Trophoblast cell (in vitro differentiated cells and primary cell): Measurements from ENCODE around the gene GLIS1.

ENCODE experiments used
- DNase-seq, 2 donors: peaks; one replicate each; pipeline ENCODE4 v3.0.0-alpha.2; 2016
- H2AFZ ChIP-seq: 2 replicates; pipeline ENCODE4 v1.6.1; 2013; ENCODE audit warnings: low read length, moderate library complexity, mild to moderate bottlenecking; ENCODE audit not compliant: insufficient read depth, poor library complexity
- H2AK5ac ChIP-seq: 2 replicates; pipeline ENCODE4 v1.6.1; 2013; ENCODE audit warnings: mild to moderate bottlenecking, low read length
- H2BK120ac ChIP-seq: 2 replicates; pipeline ENCODE4 v1.6.1; 2013; ENCODE audit warnings: low read length, mild to moderate bottlenecking, moderate library complexity; ENCODE audit not compliant: insufficient read depth, poor library complexity
- H2BK12ac ChIP-seq: 2 replicates; pipeline ENCODE4 v1.6.1; 2013; ENCODE audit warnings: mild to moderate bottlenecking, low read length, moderate library complexity
- H2BK5ac ChIP-seq: 2 replicates; pipeline ENCODE4 v1.6.1; 2013; ENCODE audit warnings: low read length, low read depth, moderate library complexity, mild to moderate bottlenecking; ENCODE audit not compliant: poor library complexity
- H3K14ac ChIP-seq: 2 replicates; pipeline ENCODE4 v1.6.1; 2013; ENCODE audit warnings: mild to moderate bottlenecking, low read length
- H3K18ac ChIP-seq: 2 replicates; pipeline ENCODE4 v1.6.1; 2013; ENCODE audit warnings: mild to moderate bottlenecking, low read length
- H3K23ac ChIP-seq: 2 replicates; pipeline ENCODE4 v1.6.1; 2013; ENCODE audit warnings: low read length
- H3K27ac ChIP-seq: 2 replicates; pipeline ENCODE4 v1.5.1; 2013; ENCODE audit warnings: low read depth, mild to moderate bottlenecking, inconsistent platforms, low read length, moderate library complexity
- H3K27me3 ChIP-seq: 2 replicates; pipeline ENCODE4 v1.6.1; 2013; ENCODE audit warnings: inconsistent platforms, mild to moderate bottlenecking, low read length, moderate library complexity; ENCODE audit not compliant: insufficient read depth
- H3K36me3 ChIP-seq, 2 experiments: 1 replicate in 1 of 2; 2 replicates in 1 of 2; pipeline ENCODE4 v1.6.1; 2013; ENCODE audit warnings: low read length in 2 of 2, mild to moderate bottlenecking in 2 of 2, moderate library complexity in 1 of 2; ENCODE audit not compliant: insufficient read depth in 2 of 2, control insufficient read depth in 1 of 2
- H3K4ac ChIP-seq: 2 replicates; pipeline ENCODE4 v1.6.1; 2013; ENCODE audit warnings: low read depth, mild to moderate bottlenecking, low read length, moderate library complexity
- H3K4me1 ChIP-seq, 2 experiments: 1 replicate in 1 of 2; 2 replicates in 1 of 2; pipeline ENCODE4 v1.6.1; 2013; ENCODE audit warnings: low read length in 2 of 2, mild to moderate bottlenecking in 2 of 2, moderate library complexity in 1 of 2; ENCODE audit not compliant: insufficient read depth in 2 of 2, control insufficient read depth in 1 of 2
- H3K4me2 ChIP-seq: 2 replicates; pipeline ENCODE4 v1.6.1; 2013; ENCODE audit warnings: inconsistent platforms, mild to moderate bottlenecking, low read length, moderate library complexity
- H3K4me3 ChIP-seq: 2 replicates; pipeline ENCODE4 v1.5.1; 2013; ENCODE audit warnings: mild to moderate bottlenecking, low read depth, low read length, inconsistent platforms
- H3K79me1 ChIP-seq: one replicate; pipeline ENCODE4 v1.6.1; 2013; ENCODE audit warnings: low read length
- H3K79me2 ChIP-seq: 2 replicates; pipeline ENCODE4 v1.6.1; 2013; ENCODE audit warnings: low read length, mild to moderate bottlenecking; ENCODE audit not compliant: control insufficient read depth, insufficient read depth, poor library complexity
- H3K9ac ChIP-seq: 2 replicates; pipeline ENCODE4 v1.6.1; 2013; ENCODE audit warnings: mild to moderate bottlenecking, low read length
- H3K9me3 ChIP-seq: 2 replicates; pipeline ENCODE4 v1.6.1; 2013; ENCODE audit warnings: low read depth, mild to moderate bottlenecking, control low read depth, inconsistent platforms, low read length; ENCODE audit not compliant: insufficient read depth
- H4K12ac ChIP-seq: 2 replicates; pipeline ENCODE4 v1.6.1; 2013; ENCODE audit warnings: low read depth, mild to moderate bottlenecking, low read length, moderate library complexity
- H4K8ac ChIP-seq: 2 replicates; pipeline ENCODE4 v1.6.1; 2013; ENCODE audit warnings: low read depth, mild to moderate bottlenecking, low read length, moderate library complexity
- H4K91ac ChIP-seq: one replicate; pipeline ENCODE4 v1.6.1; 2013; ENCODE audit warnings: low read depth, mild to moderate bottlenecking, low read length, moderate library complexity
- WGBS: extraction: QIAGEN DNeasy Blood & Tissue Kit; methylation state at CpG from one replicate; pipeline ENCODE4 v1.1.7; 2013; ENCODE audit warnings: missing lambda C conversion rate; ENCODE audit not compliant: insufficient read length, insufficient coverage; ENCODE audit errors: extremely low coverage; 5-methylcytosine and 5-hydroxymethylcytosine counted together

Gene GLIS1

DNA sequence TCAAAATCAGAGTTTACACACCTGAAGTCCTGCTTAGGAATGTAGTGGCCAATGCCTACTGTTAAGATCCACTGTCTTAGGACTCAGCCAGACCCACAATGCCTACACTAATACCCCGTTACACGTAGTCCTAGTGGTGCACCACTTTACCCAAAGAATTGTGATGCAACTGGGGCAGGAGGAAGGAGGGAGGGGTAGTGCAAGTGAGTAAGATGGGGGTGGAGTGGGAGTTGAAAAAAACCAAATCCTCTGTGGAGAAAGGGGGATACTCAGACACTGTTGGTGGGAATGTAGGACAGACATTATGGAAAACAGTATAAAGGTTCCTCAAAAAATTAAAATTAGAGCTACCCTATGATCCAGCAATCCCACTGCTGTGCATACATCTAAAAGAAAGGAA is 19.5 kb downstream of the GLIS1 start:
- H3K4me1 ChIP-seq: no peaks in the 10 kb centered on the region
- no peak overlapping the region for H2BK5ac ChIP-seq
- H4K91ac ChIP-seq: no peak overlapping the region
- no peak overlapping the region for H2AFZ ChIP-seq
- H2BK120ac ChIP-seq: no peak overlapping the region
- peaks cover 2% of the 10 kb centered on the region for H3K9me3 ChIP-seq
- no peaks in the 10 kb centered on the region for H3K36me3 ChIP-seq
- no peak overlapping the region for H3K4me3 ChIP-seq
- H3K18ac ChIP-seq: no peak overlapping the region
- no peak overlapping the region for H3K4me2 ChIP-seq
- no peak overlapping the region for H2AK5ac ChIP-seq
- no peak overlapping the region for H3K14ac ChIP-seq
- H4K8ac ChIP-seq: no peak overlapping the region
- H3K4ac ChIP-seq: no peak overlapping the region
- no CpG with 5 or more reads among the region's 2 CpGs for WGBS
- H3K79me2 ChIP-seq: no peaks in the 10 kb centered on the region
- H4K12ac ChIP-seq: no peak overlapping the region
- DNase-seq: no peak
- no peak overlapping the region for H3K9ac ChIP-seq
- H3K27me3 ChIP-seq: no peaks in the 10 kb centered on the region
- no peak overlapping the region for H2BK12ac ChIP-seq
- no peak overlapping the region for H3K27ac ChIP-seq
- no peak overlapping the region for H3K23ac ChIP-seq
- H3K79me1 ChIP-seq: no peaks in the 10 kb centered on the region

DNA sequence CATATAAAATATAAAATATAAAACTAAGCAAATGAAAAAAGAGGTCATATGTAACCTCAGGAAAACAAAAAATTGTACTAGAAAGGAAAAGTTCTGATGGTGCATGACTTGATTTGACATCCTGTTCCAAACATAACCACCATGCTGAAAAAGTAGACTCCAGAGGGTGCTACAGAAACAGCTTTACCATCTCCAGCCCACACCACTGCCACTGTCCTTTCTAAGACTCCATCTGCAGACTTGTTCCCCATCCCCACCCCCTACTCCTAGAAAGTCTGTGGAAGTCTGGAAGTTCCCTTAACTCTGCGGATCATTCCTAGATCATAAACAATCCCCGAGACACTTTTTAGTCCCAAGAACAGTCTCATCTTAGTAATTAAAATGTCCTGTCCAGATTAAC is 20.5 kb downstream of the GLIS1 start:
- no peak for DNase-seq
- WGBS: no CpG with 5 or more reads among the region's 2 CpGs
- H4K12ac ChIP-seq: no peak overlapping the region
- H3K18ac ChIP-seq: no peak overlapping the region
- no peaks in the 10 kb centered on the region for H3K36me3 ChIP-seq
- H3K79me1 ChIP-seq: no peaks in the 10 kb centered on the region
- H2BK5ac ChIP-seq: no peak overlapping the region
- H4K91ac ChIP-seq: no peak overlapping the region
- H2AFZ ChIP-seq: no peak overlapping the region
- H3K79me2 ChIP-seq: no peaks in the 10 kb centered on the region
- H3K4me3 ChIP-seq: no peak overlapping the region
- H3K23ac ChIP-seq: no peak overlapping the region
- no peak overlapping the region for H3K27ac ChIP-seq
- no peak overlapping the region for H2AK5ac ChIP-seq
- no peak overlapping the region for H3K14ac ChIP-seq
- H4K8ac ChIP-seq: no peak overlapping the region
- no peaks in the 10 kb centered on the region for H3K27me3 ChIP-seq
- H3K4ac ChIP-seq: no peak overlapping the region
- H3K9me3 ChIP-seq: no peaks in the 10 kb centered on the region
- H2BK120ac ChIP-seq: no peak overlapping the region
- H3K4me1 ChIP-seq: no peaks in the 10 kb centered on the region
- no peak overlapping the region for H3K4me2 ChIP-seq
- no peak overlapping the region for H2BK12ac ChIP-seq
- no peak overlapping the region for H3K9ac ChIP-seq

DNA sequence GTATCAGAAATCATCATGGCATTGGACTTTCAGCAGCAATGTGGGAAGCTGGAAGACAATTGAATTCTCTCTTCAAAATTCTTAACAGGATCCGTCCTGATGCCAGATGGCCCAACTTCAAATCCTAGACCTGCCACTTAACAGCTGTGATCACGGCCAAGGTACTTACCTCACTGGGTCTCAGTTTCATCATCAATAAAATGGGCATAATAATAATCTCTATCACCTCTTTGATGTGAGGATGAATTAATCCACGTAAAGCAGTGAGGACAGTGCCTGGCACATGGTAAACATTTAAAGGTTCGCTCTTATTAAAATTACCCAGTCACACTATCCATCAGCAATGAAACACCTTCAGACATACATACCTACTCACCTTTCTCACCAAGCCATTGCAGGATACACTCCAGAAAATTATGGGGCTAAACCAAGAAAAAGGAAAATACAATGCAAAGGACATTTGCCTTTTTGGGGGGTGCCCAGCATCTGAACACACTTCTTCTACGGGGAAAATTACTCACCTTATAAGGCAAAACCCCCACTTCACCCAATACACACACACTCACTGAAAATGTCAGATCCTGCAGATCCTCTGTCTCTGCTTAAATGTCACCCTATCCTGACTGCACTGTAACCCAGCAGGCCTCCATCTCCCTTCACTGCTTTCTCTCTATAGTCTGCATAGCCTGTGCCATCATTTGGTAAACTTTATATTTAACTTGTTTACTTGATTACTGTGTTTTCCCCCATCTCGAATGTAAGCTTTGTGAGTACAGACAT is 21.7 kb downstream of the GLIS1 start:
- Histone ChIP-seq H3K27me3 (no peaks in the 10 kb centered on the region), H2AK5ac (no peak overlapping the region), H3K18ac (no peak overlapping the region), H3K79me1 (no peaks in the 10 kb centered on the region), H3K36me3 (no peaks in the 10 kb centered on the region), H3K79me2 (no peaks in the 10 kb centered on the region), H3K27ac (no peak overlapping the region), H3K4me2 (no peak overlapping the region), H2BK120ac (no peak overlapping the region), H3K4me1 (no peaks in the 10 kb centered on the region), H2AFZ (no peak overlapping the region), H4K91ac (no peak overlapping the region), H3K4ac (no peak overlapping the region), H3K9ac (no peak overlapping the region), H3K23ac (no peak overlapping the region), H2BK12ac (no peak overlapping the region), H4K12ac (no peak overlapping the region), H2BK5ac (no peak overlapping the region), H3K14ac (no peak overlapping the region), H4K8ac (no peak overlapping the region), H3K9me3 (no peaks in the 10 kb centered on the region), H3K4me3 (no peak overlapping the region)
- WGBS: no CpG with 5 or more reads among the region's 6 CpGs
- DNase-seq: no peak

DNA sequence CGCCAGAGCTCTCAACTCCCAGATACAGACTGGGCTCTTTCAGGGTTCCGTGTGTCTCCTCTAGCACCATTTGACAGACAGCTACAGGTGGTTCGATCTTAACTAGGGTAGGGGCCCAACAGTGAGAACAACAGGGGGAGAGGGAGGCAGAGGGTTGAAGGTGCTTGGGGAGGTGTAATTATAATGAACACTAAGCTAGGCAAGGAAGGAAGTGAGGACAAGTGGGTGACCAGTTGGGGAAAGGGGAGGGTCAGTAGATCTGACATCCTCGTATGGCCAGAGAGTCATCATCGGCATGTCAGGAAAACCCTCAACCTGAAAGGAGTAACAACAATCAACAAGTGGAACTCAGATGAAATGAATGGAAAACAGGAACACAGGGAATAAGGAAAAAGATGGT is 22.8 kb downstream of the GLIS1 start:
- H3K9ac ChIP-seq: no peak overlapping the region
- no peak overlapping the region for H2BK120ac ChIP-seq
- no peak overlapping the region for H3K18ac ChIP-seq
- H3K23ac ChIP-seq: no peak overlapping the region
- no peak overlapping the region for H2BK12ac ChIP-seq
- H4K91ac ChIP-seq: no peak overlapping the region
- H3K27ac ChIP-seq: no peak overlapping the region
- no peaks in the 10 kb centered on the region for H3K79me1 ChIP-seq
- WGBS: no CpG with 5 or more reads among the region's 5 CpGs
- no peak overlapping the region for H3K4me3 ChIP-seq
- H4K12ac ChIP-seq: no peak overlapping the region
- no peak for DNase-seq
- H3K4me2 ChIP-seq: no peak overlapping the region
- no peak overlapping the region for H3K14ac ChIP-seq
- no peak overlapping the region for H3K4ac ChIP-seq
- H3K79me2 ChIP-seq: no peaks in the 10 kb centered on the region
- H3K27me3 ChIP-seq: no peaks in the 10 kb centered on the region
- no peaks in the 10 kb centered on the region for H3K4me1 ChIP-seq
- no peak overlapping the region for H2AK5ac ChIP-seq
- no peak overlapping the region for H4K8ac ChIP-seq
- no peaks in the 10 kb centered on the region for H3K9me3 ChIP-seq
- H2AFZ ChIP-seq: no peak overlapping the region
- H2BK5ac ChIP-seq: no peak overlapping the region
- no peaks in the 10 kb centered on the region for H3K36me3 ChIP-seq
